K562 (cell line): ENCODE measurements around the gene ANO7. TPM values are rescaled to one million over a fixed set of nuclear protein-coding genes. Genes with fewer than 3 reads are reported as not detected.

ENCODE experiments used
- ATAC-seq: fragments of 200-7000 bp; cut with Tn5 transposase; 3 replicates; pipeline ENCODE4 v1.9.1; 2020; ENCODE audit warnings: moderate library complexity
- BruUV-seq: library from RNA; stranded (reverse); fragments of 400-500 nt; replicated peaks from 2 replicates; lab custom pipeline; 2021; lab: Mats Ljungman, UMichigan
- CTCF ChIA-PET: fragments of 300-600 bp; formaldehyde crosslinking; extraction: SDS; loops from one replicate; lab custom pipeline; 2021; ENCODE audit warnings: low intra/inter-chr PET ratio; lab: Yijun Ruan, JAX
- POLR2A ChIA-PET: fragments of 300-600, 350-650 bp; sonication (Branson Sonifier 250); formaldehyde crosslinking; extraction: SDS; loops from one replicate; lab custom pipeline; 2021; ENCODE audit warnings: antibody characterized with exemption, inconsistent platforms; lab: Yijun Ruan, JAX
- DNase-seq, 4 experiments: peaks; one replicate each; pipeline versions ENCODE4 v3.0.0 to v3.0.0-alpha.2; 2011 to 2018; ENCODE audit warnings: low spot score in 3 of 4, mixed read lengths in 3 of 4; ENCODE audit errors: extremely low read depth in 1 of 4
- FAIRE-seq: peaks from 2 replicates; lab custom pipeline; 2011; peaks lifted over from hg19 to GRCh38; lab: Jason Lieb, UNC
- H2AFZ ChIP-seq: 2 replicates; pipeline ENCODE4 v1.6.0; 2011; ENCODE audit warnings: low read depth, low read length, control low read depth, inconsistent platforms
- H3K27ac ChIP-seq: fragments of 200-600 bp; 3 replicates; pipeline ENCODE4 v1.8.0; 2011; ENCODE audit warnings: low read depth, mild to moderate bottlenecking, control low read depth, inconsistent platforms, low read length, moderate library complexity, mixed read lengths; ENCODE audit errors: extremely low read depth
- H3K27me3 ChIP-seq, 2 experiments: fragments of 300-600 bp in 1 of 2; 2 replicates in 1 of 2; 3 replicates in 1 of 2; pipeline versions ENCODE4 v1.6.0 to v1.8.0; 2011; ENCODE audit warnings: inconsistent platforms in 2 of 2, low read length in 2 of 2, mild to moderate bottlenecking in 1 of 2, mixed read lengths in 1 of 2, moderate library complexity in 1 of 2; ENCODE audit not compliant: control insufficient read depth in 2 of 2, insufficient read depth in 2 of 2
- H3K36me3 ChIP-seq: fragments of 300-600 bp; 3 replicates; pipeline ENCODE4 v1.8.0; 2011; ENCODE audit warnings: mild to moderate bottlenecking, low read length, inconsistent platforms; ENCODE audit not compliant: control insufficient read depth, insufficient read depth
- H3K4me1 ChIP-seq, 2 experiments: fragments of 200-600 bp in 1 of 2; replicated peaks in 1 of 2; 2 replicates in 1 of 2; 3 replicates in 1 of 2; pipeline versions ENCODE4 v1.5.1 to v1.8.0; 2011; ENCODE audit warnings: inconsistent platforms in 2 of 2, low read length in 2 of 2, mild to moderate bottlenecking in 1 of 2, mixed read lengths in 1 of 2, moderate library complexity in 1 of 2; ENCODE audit not compliant: control insufficient read depth in 2 of 2, insufficient read depth in 2 of 2
- H3K4me2 ChIP-seq: 2 replicates; pipeline ENCODE4 v1.6.1; 2011; ENCODE audit warnings: low read length, control low read depth, inconsistent platforms, mixed read lengths; ENCODE audit not compliant: insufficient read depth
- H3K4me3 ChIP-seq: fragments of 200-600 bp; sonication (generic), shearing (Covaris generic); 2 replicates; pipeline ENCODE4 v1.5.1; 2016; ENCODE audit warnings: control low read depth, inconsistent platforms
- H3K79me2 ChIP-seq: fragments of 200-600 bp; 3 replicates; pipeline ENCODE4 v1.8.0; 2011; ENCODE audit warnings: low read length, inconsistent platforms; ENCODE audit not compliant: control insufficient read depth, insufficient read depth
- H3K9ac ChIP-seq, 2 experiments: 2 replicates each; pipeline versions ENCODE4 v1.6.0 to v1.6.1; 2011; ENCODE audit warnings: low read depth in 2 of 2, low read length in 2 of 2, control low read depth in 1 of 2, inconsistent platforms in 1 of 2, mild to moderate bottlenecking in 1 of 2, mixed read lengths in 1 of 2; ENCODE audit not compliant: insufficient read depth in 1 of 2
- H3K9me1 ChIP-seq: one replicate; pipeline ENCODE4 v1.6.0; 2011; ENCODE audit warnings: inconsistent platforms, mild to moderate bottlenecking, low read length, moderate library complexity; ENCODE audit not compliant: control insufficient read depth, insufficient read depth
- H3K9me3 ChIP-seq: replicated peaks from 2 replicates; pipeline ENCODE4 v1.5.1; 2011; ENCODE audit warnings: low read depth, low read length, inconsistent platforms; ENCODE audit not compliant: control insufficient read depth, insufficient read depth
- H4K20me1 ChIP-seq: replicated peaks from 2 replicates; pipeline ENCODE4 v1.6.1; 2011; ENCODE audit warnings: low read length, inconsistent platforms, mixed read lengths; ENCODE audit not compliant: control insufficient read depth, insufficient read depth
- CTBP1 ChIP-seq: fragments of 450-650 bp; IDR thresholded peaks from 2 replicates; pipeline ENCODE4 v1.6.1; 2016; ENCODE audit warnings: borderline replicate concordance
- FOXM1 ChIP-seq, 2 experiments: fragments of 450-650 bp in 1 of 2; sonication (generic) in 1 of 2; formaldehyde crosslinking in 1 of 2; IDR thresholded peaks; 2 replicates each; pipeline versions ENCODE4 v1.6.1 to v1.9.0; 2017 to 2022; ENCODE audit warnings: low read depth in 2 of 2, mild to moderate bottlenecking in 2 of 2, missing genetic modification reagents in 1 of 2, moderate library complexity in 1 of 2
- GATAD2A ChIP-seq: fragments of 450-650 bp; IDR thresholded peaks from 2 replicates; pipeline ENCODE4 v1.6.1; 2017
- IFI16 ChIP-seq: fragments of 250-450 bp; sonication (Bioruptor Pico); IDR thresholded peaks from 2 replicates; pipeline ENCODE4 v2.1.2; 2022; ENCODE audit warnings: mild to moderate bottlenecking, inconsistent platforms
- MNT ChIP-seq, 2 experiments: fragments of 450-650 bp; conservative IDR thresholded peaks; 2 replicates each; pipeline ENCODE4 v1.6.1; 2017; ENCODE audit warnings: mild to moderate bottlenecking in 2 of 2, moderate library complexity in 2 of 2
- NFE2 ChIP-seq: IDR thresholded peaks from 2 replicates; pipeline ENCODE4 v1.6.1; 2014; ENCODE audit warnings: antibody characterized with exemption, low read depth
- NR2C2 ChIP-seq, 2 experiments: fragments of 200-800 bp in 1 of 2; sonication (Bioruptor generic) in 1 of 2; sonication (generic) in 1 of 2; formaldehyde crosslinking in 1 of 2; IDR thresholded peaks; 2 replicates each; pipeline versions ENCODE4 v1.6.1 to v1.8.0; 2016 to 2022; ENCODE audit warnings: mild to moderate bottlenecking in 1 of 2, missing compliant biosample characterization in 1 of 2, missing genetic modification characterization in 1 of 2, missing genetic modification reagents in 1 of 2
- PBX2 ChIP-seq, 2 experiments: IDR thresholded peaks in 1 of 2; conservative IDR thresholded peaks in 1 of 2; 2 replicates each; pipeline ENCODE4 v1.6.1; 2016; ENCODE audit warnings: low read depth in 2 of 2, mild to moderate bottlenecking in 1 of 2, missing compliant biosample characterization in 1 of 2, missing genetic modification characterization in 1 of 2, moderate library complexity in 1 of 2
- POLR2A ChIP-seq: fragments of 450-650 bp; conservative IDR thresholded peaks from 2 replicates; pipeline ENCODE4 v1.6.1; 2016
- POLR2G ChIP-seq: fragments of 200-400 bp; formaldehyde crosslinking; IDR thresholded peaks from 2 replicates; pipeline ENCODE4 v1.6.1; 2017; ENCODE audit warnings: low read depth, mild to moderate bottlenecking, antibody characterized with exemption, low read length, moderate library complexity
- PTTG1 ChIP-seq: fragments of 450-650 bp; IDR thresholded peaks from 2 replicates; pipeline ENCODE4 v1.6.1; 2016; ENCODE audit warnings: low read depth, mild to moderate bottlenecking, missing genetic modification characterization, missing compliant biosample characterization
- TEAD2 ChIP-seq: fragments of 450-650 bp; IDR thresholded peaks from 2 replicates; pipeline ENCODE4 v1.6.1; 2016; ENCODE audit warnings: missing genetic modification characterization, control low read depth, missing compliant biosample characterization
- ZC3H11A ChIP-seq: IDR thresholded peaks from 2 replicates; pipeline ENCODE4 v1.6.1; 2012; ENCODE audit warnings: low read depth, low read length, improper control_type of control experiment
- ZNF134 ChIP-seq: fragments of 250-450 bp; sonication (Bioruptor Pico); conservative IDR thresholded peaks from 2 replicates; pipeline ENCODE4 v1.4.0; 2020
- whole genome bisulfite sequencing: fragments of 100-300 bp; shearing (Covaris generic); methylation state at CpG from one replicate; pipeline ENCODE4 v1.1.6; 2016; ENCODE audit warnings: low coverage, mixed read lengths; ENCODE audit not compliant: insufficient coverage; ENCODE audit errors: missing lambda C conversion rate; 5-methylcytosine and 5-hydroxymethylcytosine counted together
- in situ Hi-C: fragments of 300-500 bp; cut with MboI; formaldehyde crosslinking; loops from 4 replicates; pipeline ENCODE4 v1.15.0; 2018; ENCODE audit warnings: inconsistent platforms, mixed read lengths
- intact Hi-C: fragments of 100-400 bp; cut with micrococcal nuclease; formaldehyde crosslinking; loops from 2 replicates; pipeline ENCODE4 v1.14.2; 2022
- polyA plus RNA-seq, 8 experiments: library from polyadenylated mRNA; depleted of rRNA in 4 of 8; stranded (reverse) in 5 of 8; unstranded in 3 of 8; fragments of >200 nt; fragmentation: Nextera tagmentation in 2 of 8; fragmentation: Illumina TruSeq in 1 of 8; extraction: Ambion mirVana in 2 of 8; extraction: Trizol in 1 of 8; gene quantifications; 2 replicates each; pipeline versions ENCODE4 v1.2.1 to v1.2.3, GENCODE V29; 2011 to 2014; ENCODE audit warnings: inconsistent platforms in 1 of 8, missing spikeins in 1 of 8
- total RNA-seq, 7 experiments: library from RNA; depleted of rRNA in 6 of 7; stranded (reverse); fragments of >200 nt in 6 of 7; fragmentation: Illumina TruSeq in 2 of 7; extraction: Trizol in 2 of 7; gene quantifications; 2 replicates each; pipeline versions ENCODE4 v1.2.1 to v1.2.3, GENCODE V29; 2011 to 2021; ENCODE audit warnings: low replicate concordance in 1 of 7

Gene ANO7
- total and polyA plus RNA-seq, 9 of the 15 experiments (the other 6 are each of a cell fraction or from before 2014, with no cell fraction given) = 0.28 to 5.1 (median 1.1) TPM

- no peak for TF ChIP-seq GATAD2A
- peak; percentile 43 for TF ChIP-seq NFE2
- TF ChIP-seq PBX2 (CRISPR knock-in tag; IDR thresholded peaks at IDR 0.05; ENCODE audit: low read depth) = no peak
- peak; percentile 60 for TF ChIP-seq PBX2 (tag; conservative IDR thresholded peaks at IDR 0.05; ENCODE audit: low read depth)
- TF ChIP-seq, all 486 proteins: peak for 17
Measured at GRCh38 chr2:241228081-241228859, 39.8 kb downstream of the ANO7 start (continued).

GRCh38 chr2:241228860-241229516, 40.5 kb downstream of the ANO7 start:
- Histone ChIP-seq H3K4me3 (no peak overlapping the region), H2AFZ (no peak overlapping the region), H3K4me1 (peaks cover 2 to 19% of the 10 kb centered on the region in 2 experiments; a peak in 3 of 5 replicates), H3K9me1 (peaks cover 2% of the 10 kb centered on the region), H3K36me3 (peaks cover 69% of the 10 kb centered on the region; the same call in 2 of the 3 replicates), H3K27ac (no peak overlapping the region; the same call in 2 of the 3 replicates), H3K9ac (no peak overlapping the region), H3K27me3 (no peaks in the 10 kb centered on the region), H3K4me2 (no peak overlapping the region), H3K79me2 (no peaks in the 10 kb centered on the region), H3K9me3 (no peaks in the 10 kb centered on the region), H4K20me1 (peaks cover 11% of the 10 kb centered on the region; the same call in 1 of the 2 replicates)
- ChIA-PET POLR2A (interaction anchor here (0.7 to 1.0 kb wide), 2 partner anchors 13 to 20 kb away, joined by 3 read pairs; no protein-coding TSS in a partner anchor), CTCF (no interaction called here)
- no peak for FAIRE-seq
- intact Hi-C loops (no loop called here), in situ Hi-C loops (no loop called here)
- 69% methylated on average over 10 of the region's 20 CpGs for WGBS
- DNase-seq = no peak
- ATAC-seq = no peak
- no TSS peak for BruUV-seq
- TF ChIP-seq ZC3H11A (no peak), CTBP1 (no peak), MNT (conservative IDR thresholded peaks at IDR 0.05) (no peak), POLR2G (peak; percentile 54; the same call in 1 of the 2 replicates), POLR2A (peak; percentile 35; the same call in 1 of the 2 replicates), PTTG1 (no peak), FOXM1 (IDR thresholded peaks at IDR 0.05; ENCODE audit: low read depth) (no peak), FOXM1 (CRISPR knock-in tag; IDR thresholded peaks at IDR 0.05; ENCODE audit: low read depth) (no peak), ZNF134 (CRISPR knock-in tag) (no peak), NR2C2 (CRISPR knock-in tag; IDR thresholded peaks at IDR 0.05) (no peak), NR2C2 (tag; IDR thresholded peaks at IDR 0.05) (0 out of 2 replicates have a peak, but pooled peaks have one; percentile 30), TEAD2 (tag) (no peak), IFI16 (CRISPR knock-in tag) (no peak)
